ENCODE results near the gene FCMR.

The FCMR gene

DNA sequence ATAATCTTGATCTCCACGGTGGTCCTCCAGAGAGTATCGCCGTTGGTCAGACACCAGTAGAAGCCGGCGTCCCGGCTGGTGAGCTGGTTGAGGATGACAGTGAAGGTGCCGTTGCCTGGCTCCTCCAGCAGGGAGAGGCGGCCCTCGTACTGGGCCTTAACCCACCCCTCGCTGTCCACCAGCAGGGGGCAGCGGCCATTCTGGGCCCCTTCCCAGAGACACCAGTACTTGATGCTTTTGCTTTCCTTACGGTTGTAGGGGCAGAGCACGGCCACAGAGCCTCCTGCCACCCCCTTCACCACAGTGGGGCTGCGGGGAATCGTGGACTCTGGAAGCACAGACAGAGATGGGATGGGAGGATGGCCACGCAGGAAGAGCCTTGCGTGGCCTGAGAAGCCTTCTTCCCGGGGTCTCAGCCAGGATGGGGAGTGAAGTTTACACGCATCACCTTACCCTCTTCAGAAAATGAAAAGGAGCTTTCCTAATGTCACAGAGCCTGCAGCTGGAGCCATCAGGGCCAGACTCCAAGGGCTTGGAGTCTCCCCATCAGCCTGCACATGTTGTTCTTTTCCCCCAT, 13.8 kb upstream of the FCMR start:
- TF ChIP-seq, protein P1, sequence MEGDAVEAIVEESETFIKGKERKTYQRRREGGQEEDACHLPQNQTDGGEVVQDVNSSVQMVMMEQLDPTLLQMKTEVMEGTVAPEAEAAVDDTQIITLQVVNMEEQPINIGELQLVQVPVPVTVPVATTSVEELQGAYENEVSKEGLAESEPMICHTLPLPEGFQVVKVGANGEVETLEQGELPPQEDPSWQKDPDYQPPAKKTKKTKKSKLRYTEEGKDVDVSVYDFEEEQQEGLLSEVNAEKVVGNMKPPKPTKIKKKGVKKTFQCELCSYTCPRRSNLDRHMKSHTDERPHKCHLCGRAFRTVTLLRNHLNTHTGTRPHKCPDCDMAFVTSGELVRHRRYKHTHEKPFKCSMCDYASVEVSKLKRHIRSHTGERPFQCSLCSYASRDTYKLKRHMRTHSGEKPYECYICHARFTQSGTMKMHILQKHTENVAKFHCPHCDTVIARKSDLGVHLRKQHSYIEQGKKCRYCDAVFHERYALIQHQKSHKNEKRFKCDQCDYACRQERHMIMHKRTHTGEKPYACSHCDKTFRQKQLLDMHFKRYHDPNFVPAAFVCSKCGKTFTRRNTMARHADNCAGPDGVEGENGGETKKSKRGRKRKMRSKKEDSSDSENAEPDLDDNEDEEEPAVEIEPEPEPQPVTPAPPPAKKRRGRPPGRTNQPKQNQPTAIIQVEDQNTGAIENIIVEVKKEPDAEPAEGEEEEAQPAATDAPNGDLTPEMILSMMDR (IDR thresholded peaks at IDR 0.05; ENCODE audit: borderline replicate concordance, control extremely low read depth, extremely low read depth, insufficient read depth, missing control alignments), result peak; percentile 53
- peak; percentile 75 for DNase-seq (ENCODE audit: low spot score)
- in situ Hi-C loops (cut with MboI; ENCODE audit: low sequenced_read_pairs, unreplicated experiment), result no loop called here

DNA sequence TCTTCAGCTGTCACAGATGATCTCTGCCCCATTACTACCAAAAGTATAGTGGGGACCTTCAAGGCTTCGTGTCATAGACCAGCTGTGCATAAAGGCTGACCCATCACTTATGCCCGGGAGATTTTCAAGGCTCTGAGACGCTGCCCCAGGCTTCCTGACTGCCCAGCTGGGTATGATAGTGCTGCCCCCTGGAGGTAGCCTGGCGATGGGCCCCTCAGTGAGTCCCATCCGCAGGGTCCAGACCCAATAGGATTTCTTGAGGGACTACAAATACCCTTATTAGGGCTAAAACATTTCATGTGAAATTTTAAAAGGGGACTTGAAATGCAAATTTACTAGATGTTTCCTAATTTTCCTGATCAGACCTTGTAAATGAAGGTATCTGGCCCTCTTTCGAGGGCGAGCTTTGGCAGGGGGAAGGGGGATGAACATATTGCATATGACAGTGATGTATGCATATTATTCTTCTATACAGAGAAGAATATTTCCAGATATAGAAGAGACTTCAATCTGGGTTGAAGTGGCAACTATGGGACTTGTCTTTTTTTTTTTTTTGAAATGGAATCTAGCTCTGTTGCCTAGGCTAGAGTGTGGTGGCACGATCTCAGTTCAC, 11.7 kb upstream of the FCMR start:
- peak; percentile 80 for DNase-seq (ENCODE audit: low spot score)
- TF ChIP-seq, protein P1 (IDR thresholded peaks at IDR 0.05; ENCODE audit: borderline replicate concordance, control extremely low read depth, extremely low read depth, insufficient read depth, missing control alignments), result peak; percentile 81
- in situ Hi-C loops (cut with MboI; ENCODE audit: low sequenced_read_pairs, unreplicated experiment), result no loop called here

DNA sequence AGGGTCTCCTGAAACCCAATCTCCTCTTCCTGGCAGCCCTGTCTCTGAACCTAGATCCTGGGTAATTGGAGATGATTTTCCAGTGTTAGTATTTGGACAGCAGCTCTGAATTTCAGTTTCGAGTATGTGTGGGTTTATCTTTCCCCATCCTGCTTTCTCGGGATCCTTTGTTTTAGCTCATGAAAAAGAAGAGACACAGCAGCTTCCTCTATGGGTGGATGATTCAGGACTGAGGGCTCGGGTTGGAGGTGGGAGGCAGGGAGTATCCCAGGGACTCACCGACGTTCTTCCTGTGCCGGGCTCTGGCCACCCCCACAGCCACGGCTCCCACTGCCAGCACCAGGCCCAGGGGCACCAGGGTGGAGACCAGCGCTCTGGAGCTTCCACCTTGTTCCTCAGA, 10.4 kb upstream of the FCMR start:
- DNase-seq (ENCODE audit: low spot score), result no peak
- in situ Hi-C loops (cut with MboI; ENCODE audit: low sequenced_read_pairs, unreplicated experiment), result no loop called here
- TF ChIP-seq, protein P1 (IDR thresholded peaks at IDR 0.05; ENCODE audit: borderline replicate concordance, control extremely low read depth, extremely low read depth, insufficient read depth, missing control alignments), result no peak

DNA sequence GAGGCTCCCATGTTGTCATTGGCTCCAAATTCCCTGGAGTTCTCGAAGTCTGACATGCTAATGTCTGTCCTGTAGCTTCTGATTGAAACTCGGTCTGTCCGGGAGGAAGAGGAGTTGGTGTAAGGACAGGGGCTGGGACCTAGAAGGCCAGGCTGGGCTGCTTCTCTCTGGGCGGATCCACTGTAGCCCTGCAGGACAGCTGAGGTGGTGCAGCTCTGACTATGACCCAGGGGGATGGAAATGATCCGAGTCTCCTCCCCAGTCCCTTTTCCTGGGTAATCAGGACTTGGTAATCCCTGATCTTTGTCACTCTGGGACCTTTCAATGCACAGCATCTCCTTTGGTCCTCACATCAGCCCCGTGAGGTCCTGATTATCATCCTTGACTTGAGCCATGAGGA, 10.0 kb upstream of the FCMR start:
- TF ChIP-seq, protein P1 (IDR thresholded peaks at IDR 0.05; ENCODE audit: borderline replicate concordance, control extremely low read depth, extremely low read depth, insufficient read depth, missing control alignments), result no peak
- DNase-seq (ENCODE audit: low spot score), result peak; percentile 62
- in situ Hi-C loops (cut with MboI; ENCODE audit: low sequenced_read_pairs, unreplicated experiment), result no loop called here

DNA sequence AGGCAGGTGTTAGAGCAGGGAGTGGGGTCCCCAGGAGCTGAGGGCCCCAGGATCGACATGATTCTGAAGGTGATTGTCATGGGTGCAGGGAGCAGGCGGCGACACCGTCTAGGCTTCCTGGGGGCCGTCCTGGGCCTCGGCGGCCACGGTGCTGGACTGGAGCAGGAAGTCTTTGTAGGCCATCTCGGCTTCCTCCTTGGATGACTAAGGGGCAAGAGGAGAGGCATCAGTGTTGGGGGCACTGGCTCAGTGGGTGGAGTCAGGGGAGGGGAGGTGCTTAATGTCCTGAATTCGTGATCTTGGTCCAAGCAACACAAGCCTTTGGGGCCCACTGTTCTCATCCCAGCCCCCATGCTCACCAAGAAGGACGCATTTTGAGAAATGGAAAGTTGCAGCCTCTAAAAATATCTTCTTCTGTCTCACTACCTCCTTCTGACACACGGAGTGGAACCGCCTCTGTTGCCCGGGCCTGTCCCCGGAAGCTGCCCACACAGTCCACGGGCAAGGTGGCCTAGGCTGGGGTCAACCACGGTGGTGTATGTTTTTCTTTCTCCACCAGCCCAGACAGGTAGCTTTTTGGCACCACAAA, 8.6 kb upstream of the FCMR start:
- DNase-seq (ENCODE audit: low spot score), result peak; percentile 84
- TF ChIP-seq, protein P1 (IDR thresholded peaks at IDR 0.05; ENCODE audit: borderline replicate concordance, control extremely low read depth, extremely low read depth, insufficient read depth, missing control alignments), result no peak
- in situ Hi-C loops (cut with MboI; ENCODE audit: low sequenced_read_pairs, unreplicated experiment), result no loop called here

DNA sequence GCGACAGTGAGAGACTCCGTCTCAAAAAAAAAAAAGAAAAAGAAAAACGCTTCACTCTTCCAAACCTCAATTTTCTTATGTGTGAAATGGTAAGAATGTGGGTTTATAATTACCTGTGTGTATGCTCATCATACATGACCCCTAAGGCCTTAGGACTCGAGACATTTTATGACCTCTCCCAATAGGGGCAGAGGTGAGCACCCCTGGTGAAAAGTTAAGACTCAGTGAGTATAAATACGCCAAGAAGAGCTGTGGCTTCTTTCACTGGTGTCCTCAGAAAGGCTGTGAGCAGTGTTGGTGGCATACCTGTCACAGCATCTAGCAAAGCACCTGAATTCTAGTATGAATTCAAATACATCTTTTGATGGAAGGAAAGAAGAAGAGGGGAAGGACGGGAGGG, 7.8 kb upstream of the FCMR start:
- in situ Hi-C loops (cut with MboI; ENCODE audit: low sequenced_read_pairs, unreplicated experiment), result no loop called here
- no peak for DNase-seq (ENCODE audit: low spot score)
- TF ChIP-seq, protein P1 (IDR thresholded peaks at IDR 0.05; ENCODE audit: borderline replicate concordance, control extremely low read depth, extremely low read depth, insufficient read depth, missing control alignments), result no peak

Measured in GM13976 (cell line).